BJ (cell line): ENCODE results near the gene BRD4. TPM values are rescaled to one million over a fixed set of nuclear protein-coding genes. Genes with fewer than 3 reads are reported as not detected.
"Not testable (repeated sequence)": the region's sequence is repeated elsewhere in the genome, so short reads cannot be mapped to it uniquely, and the experiment has no call there.

Experiments used
- CTCF ChIA-PET: fragments of 350-600 bp; formaldehyde crosslinking; extraction: SDS; loops from one replicate; lab custom pipeline; 2021; ENCODE audit warnings: antibody characterized with exemption, inconsistent platforms; lab: Yijun Ruan, JAX
- POLR2A ChIA-PET: fragments of 300-600 bp; sonication (Branson Sonifier 250); formaldehyde crosslinking; extraction: SDS; loops from one replicate; lab custom pipeline; 2021; ENCODE audit warnings: antibody characterized with exemption; lab: Charles Lee
- DNase-seq: peaks from one replicate; pipeline ENCODE4 v3.0.0-alpha.2; 2011; ENCODE audit warnings: low read depth
- H3K27me3 ChIP-seq: 2 replicates; pipeline ENCODE4 v1.6.0; 2011; ENCODE audit warnings: low read length; ENCODE audit not compliant: control insufficient read depth, insufficient read depth
- H3K36me3 ChIP-seq: 2 replicates; pipeline ENCODE4 v1.5.1; 2011; ENCODE audit warnings: low read length; ENCODE audit not compliant: control insufficient read depth, insufficient read depth
- H3K4me3 ChIP-seq: 2 replicates; pipeline ENCODE4 v1.5.1; 2011; ENCODE audit warnings: low read depth, mild to moderate bottlenecking, control low read depth, low read length
- CTCF ChIP-seq: IDR thresholded peaks from 2 replicates; pipeline ENCODE4 v1.5.1; 2011; ENCODE audit warnings: low read depth, mild to moderate bottlenecking, control low read depth, inconsistent platforms, low read length, moderate library complexity; ENCODE audit not compliant: insufficient read depth
- polyA plus RNA-seq: library from polyadenylated mRNA; depleted of rRNA; stranded (reverse); fragments of >200 nt; gene quantifications from 2 replicates; pipeline ENCODE4 v1.2.3, GENCODE V29; 2011

The BRD4 gene
- polyA plus RNA-seq, 1 experiment: 9.5 TPM

- no peak for DNase-seq
- TF ChIP-seq CTCF: no peak
- Histone ChIP-seq H3K4me3 (no peak overlapping the region), H3K27me3 (no peaks in the 10 kb centered on the region), H3K36me3 (peaks cover 57% of the 10 kb centered on the region)
- ChIA-PET POLR2A (no interaction called here), CTCF (no interaction called here)
Measured at GRCh38 chr19:15369594-15369891, 37.2 kb upstream of the BRD4 start.

DNA sequence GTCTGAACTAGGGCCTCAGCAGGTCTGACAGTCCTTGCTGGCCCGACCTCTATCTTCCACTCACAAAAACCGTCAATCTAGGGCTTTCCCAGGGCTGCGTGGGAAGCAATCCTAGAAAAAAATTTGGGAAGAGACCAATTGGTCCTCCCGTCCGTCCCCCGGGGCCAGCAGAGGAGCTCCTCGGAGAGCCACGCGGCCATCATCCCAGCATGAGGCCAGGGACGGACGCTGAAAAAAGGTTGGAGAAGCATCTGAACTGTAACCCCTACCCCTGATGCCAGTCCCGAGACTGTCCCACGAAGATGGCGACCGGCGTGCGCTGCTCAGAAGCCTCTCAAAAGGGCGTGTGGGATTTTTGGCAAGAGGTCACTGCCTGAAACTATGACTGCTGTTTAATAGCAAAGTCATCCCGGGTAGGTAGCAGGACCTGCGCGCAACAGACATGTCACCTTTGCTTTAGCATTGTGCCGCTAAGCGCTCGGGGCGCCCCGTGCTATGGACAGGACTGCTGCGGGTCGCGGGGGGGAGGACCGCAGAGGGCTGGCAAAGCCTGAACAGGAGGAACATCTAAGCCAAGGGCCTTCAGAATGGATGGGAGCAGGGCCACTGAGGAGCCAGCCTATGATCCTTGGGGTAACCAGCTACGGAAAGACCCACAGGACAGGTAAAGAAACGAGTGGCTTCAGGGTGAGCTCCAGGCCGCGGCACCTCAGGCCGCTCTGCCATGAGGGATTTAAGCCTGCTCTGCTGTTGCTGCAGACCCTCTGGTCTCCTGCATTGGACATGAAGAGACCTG, 36.7 kb upstream of the BRD4 start:
- ChIA-PET POLR2A (no interaction called here), CTCF (interaction anchor here (0.6 kb wide), 1 partner anchor 10 kb away, joined by 3 read pairs; no protein-coding TSS in a partner anchor)
- H3K4me3 ChIP-seq: no peak overlapping the region
- TF ChIP-seq CTCF: no peak
- peaks cover 55% of the 10 kb centered on the region for H3K36me3 ChIP-seq
- H3K27me3 ChIP-seq: no peaks in the 10 kb centered on the region
- DNase-seq: no peak

DNA sequence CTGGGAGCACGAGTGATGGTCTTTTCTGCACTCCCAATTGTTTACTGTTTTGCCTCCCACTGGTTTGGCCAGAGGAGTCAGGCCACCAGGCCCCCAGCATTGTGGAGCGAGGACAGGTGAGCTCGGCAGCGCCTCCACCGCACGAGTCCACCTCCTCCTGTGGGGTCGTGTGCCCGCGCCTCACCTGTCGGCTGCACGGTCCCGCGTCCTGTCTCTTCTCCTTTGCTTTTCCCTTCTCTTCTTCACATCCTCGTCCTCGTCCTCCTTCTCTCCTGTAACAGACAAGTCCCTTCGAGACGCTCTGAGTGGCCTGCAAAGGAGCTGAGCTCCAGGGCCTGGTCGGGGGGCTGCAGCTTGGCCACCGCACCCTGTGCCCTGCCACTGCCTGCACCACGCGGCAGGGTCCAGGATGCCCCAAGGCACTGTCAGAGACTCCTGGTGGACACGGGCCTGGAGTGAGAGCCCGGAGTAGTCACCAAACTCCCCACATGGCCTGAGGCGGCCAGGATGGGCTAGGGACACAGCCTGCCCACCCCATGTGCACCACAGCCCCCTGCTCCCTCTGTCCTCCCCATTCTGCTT, 35.8 kb upstream of the BRD4 start:
- Histone ChIP-seq H3K36me3 (peaks cover 50% of the 10 kb centered on the region), H3K4me3 (no peak overlapping the region), H3K27me3 (no peaks in the 10 kb centered on the region)
- ChIA-PET POLR2A (no interaction called here), CTCF (no interaction called here)
- TF ChIP-seq CTCF: no peak
- no peak for DNase-seq

- TF ChIP-seq CTCF: no peak
- POLR2A ChIA-PET: no interaction called here
- DNase-seq: no peak
- Histone ChIP-seq H3K36me3 (peaks cover 45% of the 10 kb centered on the region), H3K4me3 (no peak overlapping the region), H3K27me3 (no peaks in the 10 kb centered on the region)
- CTCF ChIA-PET: no interaction called here
Measured at GRCh38 chr19:15367439-15367838, 35.1 kb upstream of the BRD4 start.

GRCh38 chr19:15365264-15365663, 32.9 kb upstream of the BRD4 start:
- peaks cover 48% of the 10 kb centered on the region for H3K36me3 ChIP-seq
- CTCF ChIA-PET: no interaction called here
- DNase-seq: no peak
- no peak overlapping the region for H3K4me3 ChIP-seq
- no peak for TF ChIP-seq CTCF
- H3K27me3 ChIP-seq: no peaks in the 10 kb centered on the region
- POLR2A ChIA-PET: no interaction called here

DNA sequence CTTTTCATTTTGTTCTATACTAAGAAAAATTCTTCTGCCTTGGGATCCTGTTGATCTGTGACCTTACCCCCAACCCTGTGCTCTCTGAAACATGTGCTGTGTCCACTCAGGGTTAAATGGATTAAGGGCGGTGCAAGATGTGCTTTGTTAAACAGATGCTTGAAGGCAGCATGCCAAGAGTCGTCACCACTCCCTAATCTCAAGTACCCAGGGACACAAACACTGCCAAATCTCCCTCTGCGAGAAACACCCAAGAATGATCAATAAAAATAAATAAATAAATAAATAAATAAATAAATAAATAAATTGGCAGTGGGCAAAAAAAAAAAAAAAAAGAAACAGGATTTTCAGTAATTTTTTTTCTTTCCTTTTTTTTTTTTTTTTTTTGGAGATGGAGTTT, 31.5 kb upstream of the BRD4 start:
- POLR2A ChIA-PET, CTCF ChIA-PET, H3K4me3 ChIP-seq, DNase-seq, H3K27me3 ChIP-seq: not testable (repeated sequence)
- H3K36me3 ChIP-seq: peaks cover 38% of the 10 kb centered on the region

DNA sequence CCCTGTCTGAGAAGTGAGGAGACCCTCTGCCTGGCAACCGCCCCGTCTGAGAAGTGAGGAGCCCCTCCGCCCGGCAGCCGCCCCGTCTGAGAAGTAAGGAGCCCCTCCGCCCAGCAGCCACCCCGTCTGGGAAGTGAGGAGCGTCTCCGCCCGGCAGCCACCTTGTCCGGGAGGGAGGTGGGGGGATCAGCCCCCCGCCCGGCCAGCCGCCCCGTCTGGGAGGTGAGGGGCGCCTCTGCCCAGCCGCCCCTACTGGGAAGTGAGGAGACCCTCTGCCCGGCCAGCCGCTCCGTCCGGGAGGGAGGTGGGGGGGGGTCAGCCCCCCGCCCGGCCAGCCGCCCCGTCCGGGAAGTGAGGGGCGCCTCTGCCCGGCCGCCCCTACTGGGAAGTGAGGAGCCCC, 30.7 kb upstream of the BRD4 start:
- H3K4me3 ChIP-seq, CTCF ChIA-PET, POLR2A ChIA-PET, DNase-seq, H3K27me3 ChIP-seq: not testable (repeated sequence)
- peaks cover 34% of the 10 kb centered on the region for H3K36me3 ChIP-seq

GRCh38 chr19:15360015-15360414, 27.7 kb upstream of the BRD4 start:
- DNase-seq, H3K27me3 ChIP-seq, POLR2A ChIA-PET, H3K4me3 ChIP-seq: not testable (repeated sequence)
- CTCF ChIA-PET: interaction anchor here (1.1 to 1.2 kb wide), 2 partner anchors 17 to 182 kb away, joined by 3 to 4 read pairs; no protein-coding TSS in a partner anchor
- H3K36me3 ChIP-seq: peaks cover 28% of the 10 kb centered on the region
